IMR-90 (cell line): ENCODE data around the gene EXOC2. TPM values are rescaled to one million over a fixed set of nuclear protein-coding genes. Genes with fewer than 3 reads are reported as not detected.

Experiments used
- ATAC-seq: fragments of 200-7000 bp; cut with Tn5 transposase; 2 replicates; pipeline ENCODE4 v1.9.1; 2020; ENCODE audit warnings: low read depth, mild to moderate bottlenecking, moderate library complexity
- BruUV-seq: library from RNA; stranded (reverse); fragments of 400-500 nt; replicated peaks from 2 replicates; lab custom pipeline; 2021; lab: Mats Ljungman, UMichigan
- CTCF ChIA-PET: fragments of 300-600 bp; formaldehyde crosslinking; extraction: SDS; loops from one replicate; lab custom pipeline; 2021; ENCODE audit warnings: antibody characterized with exemption; lab: Yijun Ruan, JAX
- POLR2A ChIA-PET: fragments of 300-600 bp; sonication (Branson Sonifier 250); formaldehyde crosslinking; loops from one replicate; lab custom pipeline; 2022; ENCODE audit warnings: antibody characterized with exemption; ENCODE audit not compliant: unreplicated experiment; lab: Charles Lee
- DNase-seq: peaks from one replicate; pipeline ENCODE4 v3.0.0; 2013
- H2AFZ ChIP-seq: replicated peaks from 2 replicates; pipeline ENCODE3; 2013; ENCODE audit warnings: low read length, mild to moderate bottlenecking; ENCODE audit not compliant: poor library complexity
- H2AK5ac ChIP-seq: 2 replicates; pipeline ENCODE4 v1.6.1; 2013; ENCODE audit warnings: low read depth, low read length, inconsistent platforms
- H2AK9ac ChIP-seq: replicated peaks from 2 replicates; pipeline ENCODE3; 2013; ENCODE audit warnings: mild to moderate bottlenecking, low read depth, low read length, moderate library complexity; ENCODE audit not compliant: poor library complexity
- H2BK120ac ChIP-seq: 2 replicates; pipeline ENCODE4 v1.6.1; 2013; ENCODE audit warnings: low read depth, low read length, inconsistent platforms
- H2BK15ac ChIP-seq: 3 replicates; pipeline ENCODE4 v1.6.1; 2013; ENCODE audit warnings: low read depth, low read length, inconsistent platforms
- H2BK20ac ChIP-seq: 2 replicates; pipeline ENCODE4 v1.6.1; 2013; ENCODE audit warnings: low read depth, mild to moderate bottlenecking, inconsistent platforms, low read length, moderate library complexity
- H2BK5ac ChIP-seq: 2 replicates; pipeline ENCODE4 v1.6.1; 2013; ENCODE audit warnings: mild to moderate bottlenecking, low read depth, low read length, inconsistent platforms; ENCODE audit not compliant: poor library complexity, severe bottlenecking
- H3K14ac ChIP-seq: replicated peaks from 2 replicates; pipeline ENCODE4 v1.6.1; 2013; ENCODE audit warnings: low read depth, low read length, inconsistent platforms
- H3K18ac ChIP-seq: 2 replicates; pipeline ENCODE4 v1.6.1; 2013; ENCODE audit warnings: low read depth, low read length, control low read depth
- H3K23ac ChIP-seq: 2 replicates; pipeline ENCODE4 v1.6.1; 2013; ENCODE audit warnings: low read depth, low read length, inconsistent platforms
- H3K27ac ChIP-seq: 2 replicates; pipeline ENCODE4 v1.5.1; 2013; ENCODE audit warnings: mild to moderate bottlenecking, control low read depth, low read length; ENCODE audit not compliant: insufficient read depth
- H3K27me3 ChIP-seq: 2 replicates; pipeline ENCODE4 v1.6.1; 2013; ENCODE audit warnings: low read length; ENCODE audit not compliant: control insufficient read depth, insufficient read depth
- H3K36me3 ChIP-seq: 2 replicates; pipeline ENCODE4 v1.6.1; 2013; ENCODE audit warnings: low read length, mixed read lengths; ENCODE audit not compliant: control insufficient read depth, insufficient read depth
- H3K4ac ChIP-seq: 2 replicates; pipeline ENCODE4 v1.6.1; 2013; ENCODE audit warnings: low read depth, low read length, inconsistent platforms
- H3K4me1 ChIP-seq: 2 replicates; pipeline ENCODE4 v1.6.1; 2013; ENCODE audit warnings: low read length, mixed read lengths; ENCODE audit not compliant: control insufficient read depth, insufficient read depth
- H3K4me2 ChIP-seq: 2 replicates; pipeline ENCODE4 v1.6.1; 2013; ENCODE audit warnings: low read depth, mild to moderate bottlenecking, control low read depth, low read length, moderate library complexity
- H3K4me3 ChIP-seq: 2 replicates; pipeline ENCODE4 v1.5.1; 2013; ENCODE audit warnings: low read depth, mild to moderate bottlenecking, control low read depth, low read length, moderate library complexity; ENCODE audit not compliant: insufficient read depth
- H3K56ac ChIP-seq: 2 replicates; pipeline ENCODE4 v1.6.1; 2013; ENCODE audit warnings: low read length, inconsistent platforms; ENCODE audit not compliant: insufficient read depth; ENCODE audit errors: extremely low read depth
- H3K79me1 ChIP-seq, 2 experiments: 2 replicates each; pipeline ENCODE4 v1.6.1; 2013; ENCODE audit warnings: low read length in 2 of 2, inconsistent platforms in 1 of 2, low read depth in 1 of 2
- H3K9ac ChIP-seq: 2 replicates; pipeline ENCODE4 v1.6.1; 2013; ENCODE audit warnings: low read depth, low read length, control low read depth
- H3K9me1 ChIP-seq: 2 replicates; pipeline ENCODE4 v1.6.1; 2013; ENCODE audit warnings: low read length, inconsistent platforms; ENCODE audit not compliant: insufficient read depth
- H3K9me3 ChIP-seq: 2 replicates; pipeline ENCODE4 v1.6.1; 2013; ENCODE audit warnings: low read length; ENCODE audit not compliant: control insufficient read depth, insufficient read depth
- H4K20me1 ChIP-seq: 2 replicates; pipeline ENCODE4 v1.6.1; 2013; ENCODE audit warnings: low read length, inconsistent platforms; ENCODE audit not compliant: insufficient read depth
- H4K5ac ChIP-seq: 2 replicates; pipeline ENCODE4 v1.6.1; 2013; ENCODE audit warnings: mild to moderate bottlenecking, low read depth, low read length, control low read depth
- H4K8ac ChIP-seq, 2 experiments: 2 replicates each; pipeline ENCODE4 v1.6.1; 2013; ENCODE audit warnings: low read depth in 2 of 2, low read length in 2 of 2, control low read depth in 1 of 2, inconsistent platforms in 1 of 2
- H4K91ac ChIP-seq: 2 replicates; pipeline ENCODE4 v1.6.1; 2013; ENCODE audit warnings: low read depth, low read length, inconsistent platforms; ENCODE audit not compliant: insufficient read depth
- NFE2L2 ChIP-seq: fragments of 150-350 bp; IDR thresholded peaks from 2 replicates; pipeline ENCODE4 v1.6.1; 2016; ENCODE audit warnings: low read depth, mild to moderate bottlenecking, low read length
- WGBS, 2 experiments: methylation state at CpG; one replicate each; pipeline versions ENCODE4 v1.1.5 to v1.1.7; 2013; ENCODE audit warnings: missing lambda C conversion rate in 2 of 2; ENCODE audit not compliant: insufficient read length in 1 of 2; ENCODE audit errors: extremely low coverage in 2 of 2; 5-methylcytosine and 5-hydroxymethylcytosine counted together
- dilution Hi-C: fragments of 300-500 bp; cut with HindIII; formaldehyde crosslinking; loops from one replicate; pipeline ENCODE4 v1.14.3; 2018; ENCODE audit warnings: low sequenced_read_pairs; ENCODE audit not compliant: unreplicated experiment
- in situ Hi-C: fragments of 300-500 bp; cut with MboI; formaldehyde crosslinking; loops from 3 replicates; pipeline ENCODE4 v1.14.3; 2019; ENCODE audit warnings: low sequenced_read_pairs, inconsistent platforms, mixed read lengths
- intact Hi-C: fragments of 100-400 bp; cut with micrococcal nuclease; formaldehyde crosslinking; loops from 2 replicates; pipeline ENCODE4 v1.10.0; 2022
- polyA plus RNA-seq, 3 experiments: library from polyadenylated mRNA; depleted of rRNA; stranded (reverse); fragments of >200 nt; gene quantifications; 2 replicates each; pipeline ENCODE4 v1.2.3, GENCODE V29; 2012; ENCODE audit warnings: low replicate concordance in 1 of 3
- total RNA-seq: library from RNA; depleted of rRNA; stranded (reverse); fragments of >200 nt; gene quantifications from 2 replicates; pipeline ENCODE4 v1.2.3, GENCODE V29; 2012

EXOC2 gene
- total and polyA plus RNA-seq, 2 of the 4 experiments (the other 2 are of a cell fraction): 13.1 to 37.3 TPM

DNA sequence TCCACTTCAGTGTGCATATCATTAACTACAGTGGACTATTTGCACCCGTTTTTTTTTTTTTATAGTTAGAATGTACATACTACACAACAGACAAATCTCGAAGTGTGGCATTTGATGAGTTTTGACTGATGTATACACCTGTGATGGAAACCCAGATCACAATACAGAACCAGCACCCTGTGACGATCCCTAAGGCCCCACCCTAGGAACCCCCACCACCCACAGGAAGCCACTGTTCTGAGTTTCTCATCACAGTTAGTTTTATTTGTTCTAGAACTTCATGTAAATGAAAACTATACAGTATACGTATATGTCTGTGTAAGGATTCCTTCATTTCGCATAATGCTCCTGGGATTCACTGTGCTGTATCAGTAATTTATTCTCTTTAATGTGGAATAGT is 198.5 kb downstream of the EXOC2 start:
- POLR2A ChIA-PET: no interaction called here

More for the DNA sequence above, 198.5 kb downstream of the EXOC2 start:
- Histone ChIP-seq H3K4me3 (no peak overlapping the region), H3K56ac (no peak overlapping the region), H3K9ac (no peak overlapping the region), H3K27me3 (no peaks in the 10 kb centered on the region), H2BK15ac (no peak overlapping the region), H3K9me3 (no peaks in the 10 kb centered on the region), H3K4me1 (no peaks in the 10 kb centered on the region), H4K91ac (no peak overlapping the region), H3K27ac (no peak overlapping the region), H2BK20ac (no peak overlapping the region), H2BK5ac (no peak overlapping the region), H3K4ac (no peak overlapping the region), H3K23ac (no peak overlapping the region), H2AK5ac (no peak overlapping the region), H2AK9ac (no peak overlapping the region), H4K8ac (no peak overlapping the region), H4K20me1 (no peaks in the 10 kb centered on the region), H2AFZ (no peak overlapping the region), H2BK120ac (no peak overlapping the region), H3K14ac (no peak overlapping the region), H3K4me2 (no peak overlapping the region), H4K5ac (no peak overlapping the region), H3K9me1 (peaks cover 10% of the 10 kb centered on the region), H3K18ac (no peak overlapping the region), H3K79me1 (no peaks in the 10 kb centered on the region), H3K36me3 (peaks cover 9% of the 10 kb centered on the region; the same call in 1 of the 2 replicates)
- no peak for DNase-seq
- no CpG with 5 or more reads among the region's 5 CpGs for WGBS, 2 experiments
- CTCF ChIA-PET: interaction anchor here (0.7 kb wide), 1 partner anchor 23 kb away, joined by 3 read pairs; no protein-coding TSS in a partner anchor
- dilution Hi-C loops: no loop called here
- in situ Hi-C loops: no loop called here
- intact Hi-C loops: no loop called here
- no peak for ATAC-seq
- TF ChIP-seq NFE2L2: no peak
- BruUV-seq: no TSS peak
